ENCODE measurements around the gene FOXM1.

The FOXM1 gene

GRCh38 chr12:2820432-2820831, 56.5 kb downstream of the FOXM1 start:
- in situ Hi-C loops (cut with MboI; ENCODE audit: low sequenced_read_pairs) = no loop called here
- H3K36me3 ChIP-seq (replicated peaks) = peaks cover 65% of the 10 kb centered on the region
- peaks cover 3% of the 10 kb centered on the region for H3K4me1 ChIP-seq
- H3K4me3 ChIP-seq = no peak overlapping the region
- H3K27me3 ChIP-seq (ENCODE audit: low read depth) = no peaks in the 10 kb centered on the region
- H3K9me3 ChIP-seq = no peaks in the 10 kb centered on the region
- DNase-seq (ENCODE audit: low spot score in 2 of 2) = no peak

GRCh38 chr12:2819810-2820209, 57.2 kb downstream of the FOXM1 start:
- no peaks in the 10 kb centered on the region for H3K27me3 ChIP-seq (ENCODE audit: low read depth)
- peaks cover 63% of the 10 kb centered on the region for H3K36me3 ChIP-seq (replicated peaks)
- in situ Hi-C loops (cut with MboI; ENCODE audit: low sequenced_read_pairs) = no loop called here
- no peaks in the 10 kb centered on the region for H3K9me3 ChIP-seq
- DNase-seq (ENCODE audit: low spot score in 2 of 2) = no peak
- peaks cover under 1% of the 10 kb centered on the region for H3K4me1 ChIP-seq
- no peak overlapping the region for H3K4me3 ChIP-seq

- peak; percentile 68 to 81 for DNase-seq (ENCODE audit: low spot score in 2 of 2)
Measured at GRCh38 chr12:2813214-2814185, 63.5 kb downstream of the FOXM1 start.

GRCh38 chr12:2812290-2813213, 64.4 kb downstream of the FOXM1 start, which contains the start of gene ITFG2:
Gene ITFG2 (plus strand): TSS chr12:2812668. CDS start chr12:2812761, 93 bp downstream.
- Histone ChIP-seq H3K36me3 (replicated peaks) (peaks cover 10% of the 10 kb centered on the region), H3K4me3 (peak within 1 kb of the TSS; percentile 94), H3K27me3 (ENCODE audit: low read depth) (no peaks in the 10 kb centered on the region), H3K9me3 (no peaks in the 10 kb centered on the region), H3K4me1 (peaks cover 4% of the 10 kb centered on the region)
- in situ Hi-C loops (cut with MboI; ENCODE audit: low sequenced_read_pairs) = no loop called here
- DNase-seq (ENCODE audit: low spot score in 2 of 2) = peak; percentile 98 to 99

More at GRCh38 chr12:2813214-2814185, 63.5 kb downstream of the FOXM1 start:
- H3K27me3 ChIP-seq (ENCODE audit: low read depth) = no peaks in the 10 kb centered on the region
- peaks cover 20% of the 10 kb centered on the region for H3K36me3 ChIP-seq (replicated peaks)
- no peaks in the 10 kb centered on the region for H3K9me3 ChIP-seq
- H3K4me3 ChIP-seq = peak overlapping the region; percentile 94
- in situ Hi-C loops (cut with MboI; ENCODE audit: low sequenced_read_pairs) = no loop called here
- H3K4me1 ChIP-seq = peaks cover 4% of the 10 kb centered on the region

- peaks cover 13% of the 10 kb centered on the region for H3K36me3 ChIP-seq (replicated peaks)
- no peak for DNase-seq (ENCODE audit: low spot score in 2 of 2)
- no peaks in the 10 kb centered on the region for H3K9me3 ChIP-seq
- H3K4me1 ChIP-seq = peaks cover 4% of the 10 kb centered on the region
- peak overlapping the region; percentile 94 for H3K4me3 ChIP-seq
- no peaks in the 10 kb centered on the region for H3K27me3 ChIP-seq (ENCODE audit: low read depth)
- in situ Hi-C loops (cut with MboI; ENCODE audit: low sequenced_read_pairs) = no loop called here
Measured at GRCh38 chr12:2811801-2812200, 65.2 kb downstream of the FOXM1 start.

Measured in HAP-1 (cell line).